GM18526 (cell line): ENCODE data around the gene BFSP1.

Experiments
- POLR2A ChIP-seq: IDR thresholded peaks from 3 replicates; pipeline ENCODE4 v1.6.1; 2011; ENCODE audit not compliant: insufficient read length; ENCODE audit errors: extremely low read depth

BFSP1 gene

GRCh38 chr20:17530716-17531664 lies at the start of gene BFSP1:
BFSP1 (minus strand) TSS chr20:17531379; CDS start chr20:17531329, 50 bp downstream.
- no peak for TF ChIP-seq POLR2A

DNA sequence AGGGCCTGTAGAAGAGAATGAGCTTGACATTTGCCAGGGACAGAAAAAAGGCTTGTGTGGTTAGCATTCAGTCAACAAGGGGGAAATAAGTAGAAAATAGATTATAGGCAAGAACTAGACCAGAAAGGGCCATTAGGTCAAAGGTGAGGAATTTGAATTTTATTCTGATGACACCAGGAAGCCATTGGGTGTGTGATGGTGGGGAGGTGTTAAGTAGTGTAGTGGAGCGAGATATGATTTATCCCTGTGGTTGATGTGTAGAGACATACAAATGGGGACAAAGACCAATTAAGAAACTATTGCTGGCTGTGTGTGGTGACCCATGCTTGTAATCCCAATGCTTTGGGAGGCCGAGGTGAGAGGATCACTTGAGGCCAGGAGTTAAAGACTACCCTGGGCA lies 49.7 kb upstream of the BFSP1 start:
- no peak for TF ChIP-seq POLR2A

DNA sequence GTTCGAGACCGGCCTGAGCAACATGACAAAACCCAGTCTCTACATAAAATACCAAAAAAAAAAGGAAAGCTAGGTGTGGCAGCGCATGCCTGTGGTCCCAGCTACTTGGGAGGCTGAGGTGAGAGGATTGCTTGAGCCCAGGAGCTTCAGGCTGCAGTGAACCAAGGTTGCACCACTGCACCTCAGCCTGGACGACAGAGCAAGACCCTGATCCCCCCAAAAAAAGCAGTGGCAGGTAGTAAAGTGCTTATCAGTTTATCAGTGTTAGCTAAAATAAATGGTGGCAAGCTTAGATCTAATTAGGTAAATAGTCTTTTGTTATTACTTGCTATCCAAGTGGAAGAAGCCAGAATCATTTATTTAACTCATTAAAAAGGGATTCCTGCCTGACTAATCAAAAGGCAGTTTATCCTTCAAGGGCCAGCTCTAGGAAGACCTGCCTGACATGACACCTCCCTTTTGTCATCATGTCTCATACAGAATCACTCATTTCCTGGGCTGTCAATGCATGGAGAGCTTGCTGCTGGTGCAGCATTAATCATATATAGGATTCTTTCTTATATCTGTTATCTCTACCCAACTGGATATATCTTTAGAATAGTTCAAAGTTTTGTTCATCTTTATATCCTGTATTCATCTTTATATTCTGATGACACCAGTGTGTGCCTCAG lies 48.3 kb upstream of the BFSP1 start:
- TF ChIP-seq POLR2A = no peak

DNA sequence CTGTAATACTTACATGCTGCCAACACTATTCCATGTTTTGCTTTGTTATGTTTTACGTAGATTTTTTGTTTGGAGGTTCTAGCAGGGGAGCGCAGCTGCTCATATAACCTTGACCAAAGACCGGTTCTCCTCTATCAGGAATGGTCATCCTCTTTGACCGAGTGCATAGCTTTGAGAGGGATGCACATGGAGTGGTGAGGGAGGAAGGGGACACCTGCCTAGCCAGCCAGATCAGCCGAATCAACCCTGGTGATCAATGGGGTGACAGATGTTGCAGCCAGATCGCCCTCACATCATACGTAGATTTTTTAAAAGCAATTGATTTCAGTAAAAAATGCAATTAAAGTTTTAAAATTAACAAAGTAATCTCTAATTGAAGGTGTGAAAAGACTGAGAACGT lies 45.0 kb upstream of the BFSP1 start:
- TF ChIP-seq POLR2A = no peak

- no peak for TF ChIP-seq POLR2A
These were observed 42.3 kb upstream of the BFSP1 start for GRCh38 chr20:17573463-17573862.

DNA sequence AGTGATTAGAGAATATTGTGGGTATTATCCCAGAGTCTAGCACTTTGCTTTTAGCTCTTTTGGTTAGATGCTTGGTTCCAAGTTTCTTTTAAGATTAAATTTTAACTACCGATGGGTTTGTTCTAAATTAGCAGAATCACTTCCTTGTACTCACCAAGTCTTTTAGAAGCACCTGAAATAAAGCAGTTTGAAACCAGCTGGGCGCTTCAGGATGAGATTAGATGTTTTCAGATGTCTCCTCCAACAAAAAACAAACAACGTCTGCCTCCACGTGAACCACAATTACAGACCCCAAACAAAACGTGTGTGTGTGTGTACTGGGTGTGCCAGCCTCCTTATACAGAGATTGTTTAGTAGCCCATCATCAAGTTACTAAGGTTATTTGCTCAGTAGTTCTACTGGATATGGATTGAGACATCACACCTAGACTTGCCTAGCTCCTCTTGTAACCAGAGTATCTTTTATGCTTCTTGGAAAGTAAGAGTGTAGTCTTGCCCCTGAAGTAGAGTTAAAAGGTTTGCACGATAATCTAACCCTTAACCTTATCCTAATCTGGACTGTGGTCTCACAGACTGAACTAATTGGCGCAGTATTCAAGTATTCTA lies 41.0 kb upstream of the BFSP1 start:
- TF ChIP-seq POLR2A = no peak

DNA sequence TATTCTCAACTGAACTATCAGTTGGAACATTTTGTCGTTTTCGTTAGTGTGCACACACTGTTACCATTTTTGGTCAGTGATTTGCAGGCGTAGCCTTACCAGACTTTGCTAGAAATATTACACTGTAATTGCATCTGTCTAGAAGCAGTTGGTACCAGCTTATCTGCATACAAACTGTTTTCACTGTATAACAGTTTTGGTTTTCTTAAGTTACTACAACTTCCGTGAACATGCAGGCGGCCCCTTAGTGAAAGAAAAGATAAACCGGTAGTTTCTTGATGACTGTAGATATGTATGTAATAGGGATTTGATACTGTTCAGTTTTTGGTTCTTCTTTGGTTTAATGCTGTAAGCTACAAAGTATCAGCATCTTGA lies 40.0 kb upstream of the BFSP1 start:
- no peak for TF ChIP-seq POLR2A

DNA sequence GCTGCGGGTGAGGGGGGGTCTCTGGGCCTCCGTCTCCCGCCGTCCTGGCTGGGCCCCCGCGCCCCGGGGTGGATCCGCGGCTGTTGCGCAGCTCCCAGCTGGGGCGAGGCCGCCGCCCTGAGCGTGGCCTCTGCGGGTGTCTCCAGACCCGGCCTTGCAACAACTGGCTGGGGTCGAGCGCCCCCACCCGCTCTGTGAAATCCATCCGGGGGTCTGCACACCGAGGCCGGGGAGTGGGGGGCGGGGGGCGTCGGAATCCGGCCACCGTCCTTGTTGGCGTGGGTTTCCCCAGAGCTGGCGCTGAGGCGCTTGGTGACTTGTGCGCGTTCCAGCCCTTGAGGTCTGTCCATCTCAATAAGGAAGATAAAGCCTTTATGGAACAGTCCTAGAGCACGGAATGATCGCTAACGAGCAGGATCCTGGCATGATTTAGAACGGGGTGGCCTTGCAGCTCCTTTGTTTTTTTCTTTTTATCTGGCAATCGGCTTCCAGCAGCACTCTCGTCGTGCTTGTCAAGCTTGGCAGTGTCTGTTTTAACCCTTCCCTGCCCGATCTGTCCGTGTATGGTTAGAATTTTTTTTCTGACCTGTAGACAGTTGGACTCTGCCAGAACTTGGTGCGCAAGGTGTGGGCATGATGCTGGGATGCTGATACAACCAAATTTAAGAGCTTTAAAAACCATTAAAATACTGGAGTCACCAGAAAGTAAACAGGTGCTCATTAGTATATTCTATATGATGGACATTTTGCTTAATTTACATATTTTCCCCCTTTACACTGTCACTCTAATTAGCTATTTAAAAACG lies 39.4 kb upstream of the BFSP1 start:
- no peak for TF ChIP-seq POLR2A

- TF ChIP-seq POLR2A = peak; percentile 45
These were observed 38.6 kb upstream of the BFSP1 start, which contains the start of gene DSTN for GRCh38 chr20:17569616-17570346. DSTN (plus strand) TSS chr20:17570075; CDS start chr20:17570209, 134 bp downstream.

DNA sequence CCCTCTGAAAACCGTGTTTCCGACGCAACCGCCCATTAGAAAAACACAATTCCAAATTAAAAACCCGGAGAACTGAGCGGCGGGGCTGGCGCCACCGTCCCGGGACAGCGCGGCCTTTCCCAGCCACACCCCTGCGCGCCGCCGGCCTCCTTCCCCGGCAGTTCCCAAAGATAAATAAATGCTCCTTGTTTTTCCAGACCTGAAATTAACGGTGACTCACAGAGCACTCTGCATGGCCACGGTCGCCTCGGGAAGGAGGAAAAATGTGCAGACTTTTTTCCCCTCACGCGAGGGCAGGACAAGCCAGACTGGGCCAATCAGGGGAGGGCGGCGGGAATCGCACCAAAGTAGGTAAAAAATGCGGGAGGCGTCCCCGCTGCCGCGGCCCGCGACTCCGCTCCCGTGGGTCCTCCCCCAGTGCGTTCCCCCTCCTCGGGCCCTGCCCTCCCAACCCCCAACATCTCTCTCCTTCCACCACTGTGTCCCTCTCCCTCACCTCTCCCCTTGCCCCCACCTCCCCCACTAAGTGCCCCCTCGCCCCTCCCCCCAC lies 37.9 kb upstream of the BFSP1 start:
- TF ChIP-seq POLR2A = no peak

DNA sequence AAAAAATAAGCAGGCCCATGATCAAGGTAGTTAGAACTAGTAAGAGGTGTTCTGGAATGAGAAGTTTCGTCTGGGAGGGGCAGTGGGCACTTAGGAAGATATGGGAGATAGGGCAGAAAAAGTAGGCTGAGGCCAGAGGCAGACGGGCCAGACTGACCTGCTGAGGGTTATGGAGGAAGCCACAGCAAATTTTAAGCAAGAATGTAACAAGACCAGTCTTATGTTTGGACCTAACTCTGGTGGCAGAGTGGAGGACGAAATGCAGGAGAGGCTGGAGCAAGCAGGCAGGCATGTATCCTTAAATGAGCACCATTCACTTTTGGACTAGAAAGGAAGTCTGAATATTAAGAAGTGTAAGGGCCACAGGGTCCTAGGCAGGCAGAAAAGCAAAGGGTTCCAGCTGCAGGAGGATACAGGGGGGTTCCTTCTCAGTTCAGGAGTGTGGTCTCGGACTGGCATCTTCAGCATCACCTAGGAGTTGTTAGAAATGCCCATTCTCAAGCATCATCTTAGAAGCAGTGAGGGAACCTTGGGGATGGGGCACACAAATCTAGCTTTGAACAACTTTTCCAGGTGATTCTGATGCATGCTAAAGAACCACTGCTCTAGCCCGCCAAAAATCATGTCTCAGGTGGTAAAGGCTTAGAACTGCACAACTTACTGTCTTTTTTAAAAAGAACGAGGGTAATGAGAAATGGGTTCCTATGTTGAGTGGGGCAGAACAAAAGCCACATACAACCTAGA lies 37.0 kb upstream of the BFSP1 start:
- no peak for TF ChIP-seq POLR2A

GRCh38 chr20:17566345-17566744 lies 35.2 kb upstream of the BFSP1 start:
- no peak for TF ChIP-seq POLR2A

DNA sequence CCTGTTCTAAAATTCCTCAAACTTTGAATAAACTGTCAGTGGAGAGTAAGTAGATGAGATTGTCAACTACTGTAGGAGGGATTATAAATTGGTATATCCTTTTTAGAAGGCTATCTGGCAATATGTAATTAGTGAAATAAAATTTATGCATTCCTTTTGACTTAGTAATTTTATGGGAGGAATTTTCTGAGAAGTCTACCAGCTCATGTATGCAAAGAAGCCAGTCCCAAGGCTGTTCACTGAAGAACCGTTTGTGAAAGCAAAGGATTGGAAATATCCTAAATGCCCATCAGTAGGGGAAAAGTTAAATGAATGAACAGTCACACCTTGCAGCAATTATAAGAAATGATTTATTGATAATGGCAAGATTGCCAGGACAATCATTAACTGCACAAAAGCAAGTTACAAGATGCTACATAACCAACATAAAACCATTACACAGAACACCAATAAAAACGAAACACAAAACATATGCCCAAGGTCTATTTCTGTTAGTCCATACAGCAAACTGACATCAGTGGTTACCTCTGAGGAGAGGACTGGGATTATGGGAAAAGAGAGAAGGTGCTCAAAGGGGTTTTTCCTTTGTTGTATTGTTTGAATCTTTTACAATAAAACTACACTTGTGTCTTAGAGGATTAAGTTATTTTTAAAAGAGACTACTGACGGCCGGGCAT lies 34.1 kb upstream of the BFSP1 start:
- no peak for TF ChIP-seq POLR2A
